ENCODE measurements around the gene FAM76A.
"Not testable (repeated sequence)": the region's sequence is repeated elsewhere in the genome, so short reads cannot be mapped to it uniquely, and the experiment has no call there.

Gene FAM76A

GRCh38 chr1:27726173-27727044 lies 648 bp downstream of the FAM76A start:
- DNase-seq: peak; percentile 72

- no peak for DNase-seq
These were observed 1.4 kb downstream of the FAM76A start for GRCh38 chr1:27727126-27727525.

DNA sequence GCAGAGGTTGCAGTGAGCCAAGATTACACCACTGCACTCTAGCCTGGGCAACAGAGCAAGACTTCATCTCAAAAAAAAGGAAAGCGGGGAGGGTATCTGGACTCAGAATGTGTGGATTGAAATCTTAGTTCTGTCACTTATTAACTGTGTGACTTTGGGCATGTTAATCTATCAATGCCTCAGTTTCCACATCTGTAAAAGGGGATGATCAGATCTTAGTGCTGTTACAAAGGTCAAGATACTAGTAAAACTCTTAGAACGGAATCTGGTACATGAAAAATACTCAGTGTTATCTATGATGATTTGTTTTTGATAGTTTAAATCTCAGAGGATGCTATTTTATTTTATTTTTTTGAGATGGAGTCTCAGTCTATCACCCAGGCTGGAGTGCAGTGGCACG lies 10.5 kb downstream of the FAM76A start:
- DNase-seq: no peak

- no peak for DNase-seq
These were observed 15.4 kb downstream of the FAM76A start for GRCh38 chr1:27741121-27741520.

GRCh38 chr1:27744556-27744955 lies 18.8 kb downstream of the FAM76A start:
- no peak for DNase-seq

- no peak for DNase-seq
These were observed 19.7 kb downstream of the FAM76A start for GRCh38 chr1:27745466-27745865.

DNA sequence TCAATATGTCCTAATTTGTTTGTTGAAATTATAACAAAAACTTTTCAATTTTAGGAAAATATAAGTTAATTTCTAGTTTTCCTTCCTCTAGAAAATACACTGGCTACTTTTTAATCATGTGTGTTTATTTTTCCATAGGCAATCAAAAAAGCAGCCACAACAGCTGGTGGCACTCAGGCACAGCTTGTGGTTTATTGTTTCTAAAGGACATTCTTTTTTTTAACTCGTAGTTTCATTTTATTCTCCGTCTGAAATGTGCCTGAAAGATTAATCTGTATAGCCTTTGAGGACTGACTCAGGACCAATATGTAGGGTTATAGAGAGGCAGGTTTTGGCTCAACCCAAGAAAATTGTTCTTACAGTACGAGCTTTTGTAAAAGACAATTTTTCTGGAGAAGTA lies 26.6 kb downstream of the FAM76A start:
- DNase-seq: no peak

GRCh38 chr1:27755286-27755685 lies 29.5 kb downstream of the FAM76A start:
- no peak for DNase-seq

- no peak for DNase-seq
These were observed 30.1 kb downstream of the FAM76A start for GRCh38 chr1:27755865-27756264.

DNA sequence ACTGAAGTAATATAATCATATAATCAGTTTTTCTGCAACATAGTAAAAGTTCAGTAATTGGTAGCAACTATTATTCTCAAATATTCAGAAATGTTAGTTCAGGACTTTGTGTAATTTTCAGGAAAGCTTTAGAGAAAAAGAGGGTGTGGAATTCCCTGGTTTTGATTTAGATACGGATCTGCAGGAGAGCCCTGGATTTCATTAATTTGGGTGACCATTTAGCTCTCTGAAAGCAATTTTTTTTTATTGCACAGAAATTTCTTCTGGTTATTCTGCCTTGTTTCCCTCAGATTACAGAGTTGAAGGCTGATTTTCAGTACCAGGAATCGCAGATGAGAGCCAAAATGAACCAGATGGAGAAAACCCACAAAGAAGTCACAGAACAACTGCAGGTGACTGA lies 33.5 kb downstream of the FAM76A start:
- DNase-seq: no peak

DNA sequence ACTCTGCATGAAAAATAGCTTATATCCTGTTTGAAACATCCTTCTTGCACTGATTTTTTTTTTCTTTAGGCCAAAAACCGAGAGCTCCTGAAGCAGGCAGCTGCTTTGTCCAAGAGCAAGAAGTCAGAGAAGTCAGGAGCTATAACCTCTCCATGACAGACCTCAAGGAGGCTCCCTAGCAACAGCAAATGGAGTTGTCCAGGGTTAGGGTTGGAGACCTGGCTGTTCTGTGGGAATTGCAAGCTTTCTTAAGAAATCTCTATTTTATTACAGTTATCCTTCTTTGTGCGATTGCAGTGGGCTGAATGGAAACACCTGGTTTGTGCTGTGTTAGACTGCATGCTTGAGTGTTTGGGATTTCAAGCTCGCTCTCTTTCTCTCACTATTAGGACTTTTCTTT lies 34.7 kb downstream of the FAM76A start:
- peak; percentile 19 for DNase-seq

GRCh38 chr1:27762033-27762432 lies 36.3 kb downstream of the FAM76A start:
- DNase-seq: no peak

DNA sequence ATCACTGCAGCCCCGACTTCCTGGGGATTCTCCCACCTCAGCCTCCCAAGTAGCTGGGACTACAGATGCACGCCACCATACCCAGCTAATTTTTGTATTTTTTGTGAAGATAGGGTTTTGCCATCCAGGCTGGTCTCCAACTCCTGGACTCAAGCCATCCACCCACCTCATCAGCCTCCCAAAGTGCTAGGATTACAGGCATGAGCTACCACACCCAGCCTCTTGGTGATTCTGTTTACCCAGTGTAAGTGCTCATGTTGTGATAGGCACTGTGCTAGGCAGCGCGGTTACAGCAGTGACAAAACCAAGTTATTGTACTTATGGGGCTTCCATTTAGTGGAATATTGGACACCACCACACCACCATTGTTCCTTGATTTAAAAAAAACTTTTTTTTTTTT lies 37.6 kb downstream of the FAM76A start:
- no peak for DNase-seq

DNA sequence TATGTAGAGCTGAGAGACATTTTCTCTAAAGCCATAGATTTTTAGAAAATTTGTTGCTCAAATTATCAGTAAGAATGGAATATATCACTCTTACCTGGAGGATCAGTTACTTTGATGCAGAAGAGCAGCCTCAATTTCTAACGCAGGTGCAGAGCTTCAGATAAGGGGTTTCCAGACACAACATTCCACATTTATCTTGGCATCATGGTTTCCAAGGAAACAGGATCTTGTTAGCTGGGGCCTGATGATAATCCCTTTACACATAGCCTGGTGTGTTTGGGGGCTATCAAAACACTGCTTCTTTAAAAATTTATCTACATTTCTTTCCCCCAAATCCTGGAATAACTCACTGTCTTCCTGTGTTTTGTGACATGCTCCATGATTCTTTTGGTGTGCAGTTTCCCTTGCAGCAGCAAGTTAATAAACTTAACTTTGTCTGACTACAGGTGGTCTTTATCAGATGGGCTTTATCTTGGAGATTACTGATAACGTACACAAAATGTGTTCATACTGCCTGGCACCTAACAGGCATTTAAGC lies 44.6 kb downstream of the FAM76A start:
- DNase-seq: no peak

- DNase-seq: peak; percentile 51
These were observed 46.5 kb downstream of the FAM76A start for GRCh38 chr1:27772036-27772931.

GRCh38 chr1:27772932-27773825 lies 47.4 kb downstream of the FAM76A start, which contains the start of gene STX12:
Gene STX12 (plus strand): TSS chr1:27773219. CDS start chr1:27773308, 89 bp downstream.
- peak; percentile 99 for DNase-seq

DNA sequence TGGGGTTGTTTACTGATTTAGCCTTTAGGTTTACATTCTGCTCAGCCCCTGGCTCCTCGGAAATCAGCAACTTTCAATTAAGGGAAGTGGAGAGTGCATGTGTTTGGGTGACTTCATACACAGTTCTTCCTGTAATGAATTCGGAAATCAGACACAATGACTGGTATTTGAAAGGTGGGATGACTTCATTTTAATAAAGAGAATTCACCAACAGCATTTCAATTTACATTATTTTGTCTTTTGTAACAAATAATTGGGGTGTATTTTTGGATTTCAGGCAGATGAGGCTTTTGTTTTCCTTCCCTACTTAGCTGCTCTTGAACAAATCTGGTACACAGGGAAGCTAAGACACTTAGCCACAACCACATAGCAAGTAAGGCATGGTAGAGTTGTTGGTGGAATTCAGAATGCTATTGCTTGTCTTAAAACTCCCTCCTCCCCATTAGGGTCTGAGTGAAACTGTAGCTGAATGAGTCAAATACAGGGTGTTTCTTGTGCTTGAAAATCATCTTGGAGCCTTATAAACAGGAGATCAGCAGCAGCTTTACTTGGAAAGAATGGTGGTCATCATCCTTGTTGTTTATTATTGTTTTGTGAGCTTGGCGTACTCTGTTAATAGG lies 48.2 kb downstream of the FAM76A start:
- DNase-seq: no peak

- no peak for DNase-seq
These were observed 48.9 kb downstream of the FAM76A start for GRCh38 chr1:27774654-27775053.

DNA sequence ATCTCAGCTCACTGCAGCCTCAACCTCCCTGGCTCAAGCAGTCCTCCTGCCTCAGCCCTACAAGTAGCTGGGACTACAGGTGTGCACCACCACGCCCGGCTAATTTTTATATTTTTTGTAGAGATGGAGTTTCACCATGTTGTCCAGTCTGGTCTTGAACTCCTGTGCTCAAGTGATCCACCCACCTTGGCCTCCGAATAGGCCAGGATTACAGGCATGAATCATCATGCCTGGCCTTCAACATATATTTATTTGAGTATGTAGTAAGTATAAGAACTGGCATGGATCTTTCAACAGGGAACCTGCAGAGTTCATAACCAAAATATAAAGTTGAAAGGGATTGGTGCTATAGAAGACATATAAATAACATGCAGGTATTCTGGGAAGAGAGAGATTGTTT lies 49.6 kb downstream of the FAM76A start:
- DNase-seq: not testable (repeated sequence)

DNA sequence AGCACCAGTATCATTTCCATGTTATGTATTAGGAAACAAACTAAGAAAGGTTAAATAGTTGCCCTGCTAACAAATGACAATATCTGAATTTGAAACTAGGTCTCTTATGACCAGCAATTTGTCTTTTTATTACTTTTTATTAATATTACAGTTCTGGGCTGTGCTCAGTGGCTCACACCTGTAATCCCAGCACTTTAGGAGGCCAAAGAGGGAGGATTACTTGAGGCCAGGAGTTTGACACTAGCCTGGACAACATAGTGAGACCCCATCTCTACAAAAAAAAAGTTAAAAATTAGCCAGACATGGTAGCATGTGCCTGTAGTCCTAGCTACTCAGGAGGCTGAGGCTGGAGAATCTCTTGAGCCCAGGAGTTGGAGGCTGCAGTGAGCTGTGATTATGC lies 50.5 kb downstream of the FAM76A start:
- not testable (repeated sequence) for DNase-seq

DNA sequence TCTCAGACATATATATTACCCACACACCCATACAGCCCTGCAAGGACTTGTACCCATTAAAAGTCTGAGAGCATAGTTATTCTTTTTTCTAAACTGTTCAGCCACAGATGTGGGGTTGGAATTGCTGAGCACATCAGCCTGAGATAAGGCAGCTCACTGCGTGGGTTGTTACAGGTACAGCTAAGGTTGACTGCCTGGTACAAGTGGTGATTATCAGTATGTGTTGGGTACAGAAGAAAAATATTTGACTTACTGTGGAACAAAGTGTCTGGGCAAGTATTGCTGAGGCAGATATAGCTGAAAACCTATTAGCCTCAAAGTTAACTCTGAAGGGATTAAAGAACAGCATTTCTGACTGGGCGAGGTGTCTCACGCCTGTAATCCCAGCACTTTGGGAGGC lies 52.3 kb downstream of the FAM76A start:
- no peak for DNase-seq

DNA sequence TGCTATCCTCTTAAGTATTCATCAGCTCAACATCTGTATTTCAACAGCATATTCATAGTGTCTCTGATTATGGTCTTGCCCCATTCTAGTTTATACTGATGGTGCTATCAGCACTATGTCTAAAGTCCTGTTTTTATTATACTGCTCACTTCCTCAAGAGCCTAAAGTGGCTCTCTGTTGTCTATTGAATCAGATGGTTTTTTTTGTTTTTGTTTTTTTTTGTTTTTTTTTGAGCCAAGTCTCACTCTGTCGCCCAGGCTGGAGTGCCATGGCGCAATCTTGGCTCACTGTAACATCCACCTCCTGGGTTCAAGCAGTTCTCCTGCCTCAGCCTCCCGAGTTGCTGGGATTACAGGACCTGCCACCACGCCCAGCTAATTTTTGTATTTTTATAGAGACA lies 53.4 kb downstream of the FAM76A start:
- no peak for DNase-seq

All from right hindlimb (tissue), 1 donor.